GM23338 (cell line): ENCODE data around the gene YPEL2. TPM values are rescaled to one million over a fixed set of nuclear protein-coding genes. Genes with fewer than 3 reads are reported as not detected.

Experiments
- CTCF ChIP-seq, 2 experiments: fragments of 200-600 bp in 1 of 2; sonication (generic) in 1 of 2; conservative IDR thresholded peaks; 2 replicates each; pipeline versions ENCODE4 v1.5.1 to v1.6.1; 2016 to 2017; ENCODE audit warnings: antibody characterized with exemption in 2 of 2, low read depth in 2 of 2, mild to moderate bottlenecking in 2 of 2, moderate library complexity in 1 of 2
- REST ChIP-seq: IDR thresholded peaks from one replicate; pipeline ENCODE4 v1.6.1; 2018; ENCODE audit warnings: antibody characterized with exemption; ENCODE audit not compliant: unreplicated experiment
- ZNF462 ChIP-seq: fragments of 250-450 bp; sonication (Bioruptor Pico); IDR thresholded peaks from 2 replicates; pipeline ENCODE4 v1.5.0; 2020; ENCODE audit warnings: mild to moderate bottlenecking, moderate library complexity
- polyA plus RNA-seq: library from polyadenylated mRNA; unstranded; fragments of >200 nt; fragmentation: Nextera tagmentation; extraction: Ambion mirVana; gene quantifications from 2 replicates; pipeline ENCODE4 v1.2.1, GENCODE V29; 2016
- total RNA-seq: library from RNA; depleted of rRNA; stranded (reverse); fragments of >200 nt; shearing (Covaris generic); gene quantifications from 2 replicates; pipeline ENCODE4 v1.2.3, GENCODE V29; 2014

YPEL2 gene
- total and polyA plus RNA-seq, 2 experiments from 2014 or later, result 4.1 to 5.2 TPM

DNA sequence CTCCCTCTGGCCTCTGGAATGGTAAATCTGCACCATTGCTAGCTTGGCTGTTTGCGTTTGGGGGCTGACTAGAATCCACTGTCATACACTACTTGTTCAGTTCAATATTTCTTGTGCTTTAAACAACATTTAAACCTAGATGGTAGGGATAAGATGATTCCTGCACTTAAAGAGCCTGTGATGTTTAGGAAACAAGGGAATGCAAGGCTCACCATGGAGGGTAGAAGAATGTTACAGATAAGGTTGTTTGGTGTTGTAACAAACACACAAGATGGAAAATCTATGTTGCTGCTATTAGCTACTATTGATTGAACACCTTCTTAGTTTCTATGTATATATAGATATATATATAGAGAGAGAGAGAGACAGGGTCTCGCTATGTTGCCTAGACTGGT, 31.4 kb downstream of the YPEL2 start (continued):
- TF ChIP-seq ZNF462 (CRISPR knock-in tag) (no peak), CTCF (conservative IDR thresholded peaks at IDR 0.05; ENCODE audit: low read depth in 2 of 2) (no peak), REST (no peak)
